Measurements from ENCODE around the gene IMMP2L.

IMMP2L gene

GRCh38 chr7:110854651-110855050 is 707.6 kb downstream of the IMMP2L start:
- no peak overlapping the region for H3K4me3 ChIP-seq (ENCODE audit: low read length)
- no peak for TF ChIP-seq CTCF (conservative IDR thresholded peaks at IDR 0.05; ENCODE audit: low read depth, low read length)
- DNase-seq (ENCODE audit: low read depth) = no peak

- DNase-seq (ENCODE audit: low read depth) = no peak
- no peak for TF ChIP-seq CTCF (conservative IDR thresholded peaks at IDR 0.05; ENCODE audit: low read depth, low read length)
- no peak overlapping the region for H3K4me3 ChIP-seq (ENCODE audit: low read length)
Observed at GRCh38 chr7:110854166-110854565, 708.1 kb downstream of the IMMP2L start.

- TF ChIP-seq CTCF (conservative IDR thresholded peaks at IDR 0.05; ENCODE audit: low read depth, low read length) = no peak
- H3K4me3 ChIP-seq (ENCODE audit: low read length) = no peak overlapping the region
- no peak for DNase-seq (ENCODE audit: low read depth)
Observed at GRCh38 chr7:110853263-110853662, 709.0 kb downstream of the IMMP2L start.

- TF ChIP-seq CTCF (conservative IDR thresholded peaks at IDR 0.05; ENCODE audit: low read depth, low read length) = no peak
- no peak overlapping the region for H3K4me3 ChIP-seq (ENCODE audit: low read length)
- no peak for DNase-seq (ENCODE audit: low read depth)
Observed at GRCh38 chr7:110852156-110852940, 709.9 kb downstream of the IMMP2L start.

- DNase-seq (ENCODE audit: low read depth) = no peak
- H3K4me3 ChIP-seq (ENCODE audit: low read length) = no peak overlapping the region
- TF ChIP-seq CTCF (conservative IDR thresholded peaks at IDR 0.05; ENCODE audit: low read depth, low read length) = no peak
Observed at GRCh38 chr7:110850224-110850623, 712.1 kb downstream of the IMMP2L start.

- DNase-seq (ENCODE audit: low read depth) = no peak
- no peak for TF ChIP-seq CTCF (conservative IDR thresholded peaks at IDR 0.05; ENCODE audit: low read depth, low read length)
Observed at GRCh38 chr7:110842796-110843195, 719.5 kb downstream of the IMMP2L start.

GRCh38 chr7:110841840-110842545 is 720.3 kb downstream of the IMMP2L start:
- no peak overlapping the region for H3K4me3 ChIP-seq (ENCODE audit: low read length)
- no peak for DNase-seq (ENCODE audit: low read depth)
- no peak for TF ChIP-seq CTCF (conservative IDR thresholded peaks at IDR 0.05; ENCODE audit: low read depth, low read length)

More at GRCh38 chr7:110842796-110843195, 719.5 kb downstream of the IMMP2L start:
- H3K4me3 ChIP-seq (ENCODE audit: low read length) = no peak overlapping the region

All from retinal pigment epithelial cell (primary cell).